AG08396 (cell line): ENCODE data around the gene MAPK8IP2.

Experiments
- DNase-seq: peaks from one replicate; pipeline ENCODE4 v3.0.0; 2012; ENCODE audit warnings: low spot score, mixed read lengths

Gene MAPK8IP2

GRCh38 chr22:50600538-50600937 is at the start of gene MAPK8IP2:
Gene MAPK8IP2, plus strand, starts transcription at chr22:50600793. Its CDS starts 26 bp downstream, at chr22:50600819.
- DNase-seq = peak; percentile 53

GRCh38 chr22:50551160-50551752 is 49.3 kb upstream of the MAPK8IP2 start:
- no peak for DNase-seq

GRCh38 chr22:50553310-50553709 is 47.3 kb upstream of the MAPK8IP2 start:
- no peak for DNase-seq

GRCh38 chr22:50556703-50557102 is 43.9 kb upstream of the MAPK8IP2 start:
- no peak for DNase-seq

GRCh38 chr22:50560034-50560433 is 40.6 kb upstream of the MAPK8IP2 start:
- no peak for DNase-seq

- DNase-seq = no peak
Observed at GRCh38 chr22:50561401-50562358, 38.9 kb upstream of the MAPK8IP2 start.

- peak; percentile 95 for DNase-seq
Observed at GRCh38 chr22:50562523-50563412, 37.8 kb upstream of the MAPK8IP2 start, which contains the start of gene SYCE3. Gene SYCE3, minus strand, starts transcription at chr22:50562919. Its CDS starts 6,514 bp downstream, at chr22:50556405.

GRCh38 chr22:50563413-50564160 is 37.0 kb upstream of the MAPK8IP2 start:
- DNase-seq = no peak

- DNase-seq = no peak
Observed at GRCh38 chr22:50564289-50564688, 36.3 kb upstream of the MAPK8IP2 start.

GRCh38 chr22:50567721-50568252 is 32.8 kb upstream of the MAPK8IP2 start:
- no peak for DNase-seq

- no peak for DNase-seq
Observed at GRCh38 chr22:50568626-50569025, 32.0 kb upstream of the MAPK8IP2 start.

GRCh38 chr22:50569041-50569459 is 31.5 kb upstream of the MAPK8IP2 start:
- no peak for DNase-seq

GRCh38 chr22:50569896-50570535 is 30.6 kb upstream of the MAPK8IP2 start:
- no peak for DNase-seq

- DNase-seq = no peak
Observed at GRCh38 chr22:50570861-50571260, 29.7 kb upstream of the MAPK8IP2 start.

- DNase-seq = no peak
Observed at GRCh38 chr22:50571264-50572175, 29.1 kb upstream of the MAPK8IP2 start.

- DNase-seq = no peak
Observed at GRCh38 chr22:50572965-50573364, 27.6 kb upstream of the MAPK8IP2 start.

GRCh38 chr22:50573491-50574382 is 26.9 kb upstream of the MAPK8IP2 start:
- no peak for DNase-seq

GRCh38 chr22:50574383-50574755 is 26.2 kb upstream of the MAPK8IP2 start:
- DNase-seq = no peak
